Neural progenitor cell (in vitro differentiated cells): ENCODE data around the gene GSG1L. TPM values are rescaled to one million over a fixed set of nuclear protein-coding genes. Genes with fewer than 3 reads are reported as not detected.

Experiments used
- DNase-seq: peaks from one replicate; pipeline ENCODE4 v3.0.0-alpha.2; 2016; ENCODE audit warnings: low spot score
- H2AFZ ChIP-seq: fragments of 200-600 bp; sonication (generic); replicated peaks from 2 replicates; pipeline ENCODE4 v1.6.1; 2016; ENCODE audit warnings: antibody characterized with exemption
- H3F3A ChIP-seq: fragments of 200-600 bp; sonication (generic); 2 replicates; pipeline ENCODE4 v1.6.1; 2016; ENCODE audit warnings: antibody characterized with exemption, low read depth
- H3K27ac ChIP-seq: fragments of 200-600 bp; sonication (generic); 2 replicates; pipeline ENCODE4 v1.5.1; 2016; ENCODE audit warnings: mild to moderate bottlenecking
- H3K27me3 ChIP-seq: fragments of 200-600 bp; sonication (generic); 2 replicates; pipeline ENCODE4 v1.6.1; 2016; ENCODE audit warnings: mild to moderate bottlenecking, moderate library complexity
- H3K36me3 ChIP-seq: fragments of 200-600 bp; sonication (generic); 2 replicates; pipeline ENCODE4 v1.5.1; 2016
- H3K4me1 ChIP-seq: fragments of 200-600 bp; sonication (generic); 2 replicates; pipeline ENCODE4 v1.6.1; 2016; ENCODE audit warnings: mixed run types
- H3K4me2 ChIP-seq: fragments of 200-600 bp; sonication (generic); 2 replicates; pipeline ENCODE4 v1.6.1; 2016
- H3K4me3 ChIP-seq: fragments of 200-600 bp; sonication (generic); 2 replicates; pipeline ENCODE4 v1.5.1; 2016
- H3K79me2 ChIP-seq: fragments of 200-600 bp; sonication (generic); 2 replicates; pipeline ENCODE4 v1.6.1; 2016; ENCODE audit warnings: low read depth
- H3K9ac ChIP-seq: fragments of 200-600 bp; sonication (generic); 2 replicates; pipeline ENCODE4 v1.6.1; 2016
- H3K9me3 ChIP-seq: fragments of 200-600 bp; sonication (generic); 2 replicates; pipeline ENCODE4 v1.5.1; 2016; ENCODE audit warnings: low read depth
- H4K20me1 ChIP-seq: fragments of 200-600 bp; sonication (generic); 2 replicates; pipeline ENCODE4 v1.6.1; 2016; ENCODE audit warnings: low read depth
- H3K27ac Mint-ChIP-seq: 3 replicates; pipeline ENCODE4 v1.8.0; 2021; ENCODE audit warnings: mixed read lengths
- H3K27me3 Mint-ChIP-seq: 2 replicates; pipeline ENCODE4 v1.8.0; 2022; ENCODE audit warnings: low read depth, mild to moderate bottlenecking, inconsistent platforms, moderate library complexity, mixed read lengths; ENCODE audit not compliant: insufficient read depth
- H3K36me3 Mint-ChIP-seq: 3 replicates; pipeline ENCODE4 v1.8.0; 2021; ENCODE audit warnings: mixed read lengths
- H3K4me1 Mint-ChIP-seq: 3 replicates; pipeline ENCODE4 v1.8.0; 2021; ENCODE audit warnings: mixed read lengths
- H3K4me3 Mint-ChIP-seq: 3 replicates; pipeline ENCODE4 v1.8.0; 2021; ENCODE audit warnings: mild to moderate bottlenecking, moderate library complexity, mixed read lengths
- H3K9me3 Mint-ChIP-seq: 3 replicates; pipeline ENCODE4 v1.8.0; 2020; ENCODE audit warnings: mixed read lengths
- CTCF ChIP-seq: fragments of 200-600 bp; sonication (generic); IDR thresholded peaks from 2 replicates; pipeline ENCODE4 v1.5.1; 2017; ENCODE audit warnings: antibody characterized with exemption, mild to moderate bottlenecking
- EZH2 ChIP-seq: fragments of 200-600 bp; sonication (generic); IDR thresholded peaks from 2 replicates; pipeline ENCODE4 v1.6.1; 2017; ENCODE audit warnings: antibody characterized with exemption, mild to moderate bottlenecking, moderate library complexity
- EZH2phosphoT487 ChIP-seq: fragments of 200-600 bp; sonication (generic); IDR thresholded peaks from 2 replicates; pipeline ENCODE4 v1.6.1; 2017; ENCODE audit warnings: antibody characterized with exemption
- total RNA-seq: library from RNA; depleted of rRNA; stranded (reverse); fragments of >200 nt; gene quantifications from 2 replicates; pipeline ENCODE4 v1.2.3, GENCODE V29; 2015; ENCODE audit warnings: low replicate concordance

Gene GSG1L
- total RNA-seq, 1 donor from 2014 or later, result not detected

GRCh38 chr16:27827765-27828164 is 235.7 kb downstream of the GSG1L start:
- Histone ChIP-seq H3K9me3 (no peaks in the 10 kb centered on the region), H3K79me2 (no peaks in the 10 kb centered on the region), H3K9ac (no peak overlapping the region), H3K27me3 (no peaks in the 10 kb centered on the region), H3F3A (no peaks in the 10 kb centered on the region), H3K4me1 (no peaks in the 10 kb centered on the region), H3K4me3 (no peak overlapping the region), H3K4me2 (no peak overlapping the region), H2AFZ (no peak overlapping the region), H3K27ac (no peak overlapping the region), H3K36me3 (no peaks in the 10 kb centered on the region), H4K20me1 (no peaks in the 10 kb centered on the region)
- Mint-ChIP-seq H3K36me3 (no peaks in the 10 kb centered on the region), H3K27me3 (peaks cover 15% of the 10 kb centered on the region), H3K9me3 (peaks cover 7% of the 10 kb centered on the region), H3K4me1 (no peaks in the 10 kb centered on the region), H3K27ac (no peak overlapping the region), H3K4me3 (peak overlapping the region; percentile 25)
- DNase-seq, result no peak
- TF ChIP-seq EZH2phosphoT487, result no peak
- TF ChIP-seq CTCF, result no peak
- no peak for TF ChIP-seq EZH2

GRCh38 chr16:27826893-27827289 is 236.6 kb downstream of the GSG1L start:
- Mint-ChIP-seq H3K27me3 (peaks cover 15% of the 10 kb centered on the region), H3K4me1 (no peaks in the 10 kb centered on the region), H3K36me3 (no peaks in the 10 kb centered on the region), H3K27ac (no peak overlapping the region), H3K9me3 (peaks cover 7% of the 10 kb centered on the region), H3K4me3 (peak overlapping the region; percentile 38)
- Histone ChIP-seq H3K9ac (no peak overlapping the region), H3F3A (no peaks in the 10 kb centered on the region), H3K4me3 (no peak overlapping the region), H3K79me2 (no peaks in the 10 kb centered on the region), H3K9me3 (no peaks in the 10 kb centered on the region), H3K36me3 (no peaks in the 10 kb centered on the region), H3K4me2 (no peak overlapping the region), H2AFZ (no peak overlapping the region), H3K4me1 (no peaks in the 10 kb centered on the region), H4K20me1 (no peaks in the 10 kb centered on the region), H3K27ac (no peak overlapping the region), H3K27me3 (no peaks in the 10 kb centered on the region)
- DNase-seq, result no peak
- TF ChIP-seq CTCF (no peak), EZH2 (no peak), EZH2phosphoT487 (no peak)

- no peaks in the 10 kb centered on the region for H3K36me3 ChIP-seq
- H3K4me3 ChIP-seq, result no peak overlapping the region
- Mint-ChIP-seq H3K4me1 (no peaks in the 10 kb centered on the region), H3K9me3 (peaks cover 7% of the 10 kb centered on the region), H3K27ac (no peak overlapping the region), H3K36me3 (no peaks in the 10 kb centered on the region), H3K27me3 (peaks cover 15% of the 10 kb centered on the region), H3K4me3 (no peak overlapping the region)
- H3K4me2 ChIP-seq, result no peak overlapping the region
- no peaks in the 10 kb centered on the region for H3F3A ChIP-seq
- H3K27me3 ChIP-seq, result no peaks in the 10 kb centered on the region
- DNase-seq, result no peak
- H3K9ac ChIP-seq, result no peak overlapping the region
- H2AFZ ChIP-seq, result no peak overlapping the region
- H3K4me1 ChIP-seq, result no peaks in the 10 kb centered on the region
- no peak for TF ChIP-seq EZH2
- TF ChIP-seq CTCF, result no peak
- no peak for TF ChIP-seq EZH2phosphoT487
- H3K79me2 ChIP-seq, result no peaks in the 10 kb centered on the region
- H4K20me1 ChIP-seq, result no peaks in the 10 kb centered on the region
- H3K9me3 ChIP-seq, result no peaks in the 10 kb centered on the region
- no peak overlapping the region for H3K27ac ChIP-seq
These were observed 237.2 kb downstream of the GSG1L start for GRCh38 chr16:27826081-27826892.
